Stimulated activated CD4-positive, alpha-beta T cell treated with anti-CD3 and anti-CD28 coated beads, TNF-alpha, amount 100 ng/mL, for 48 hours (primary cell): ENCODE data around the gene SYNDIG1.

Experiments used
- DNase-seq, 3 donors: peaks; one replicate each; pipeline ENCODE4 v3.0.0-alpha.2; 2020; ENCODE audit warnings: low read depth in 3 of 3

Gene SYNDIG1

GRCh38 chr20:24692446-24693200 lies 223.2 kb downstream of the SYNDIG1 start:
- DNase-seq, result no peak

DNA sequence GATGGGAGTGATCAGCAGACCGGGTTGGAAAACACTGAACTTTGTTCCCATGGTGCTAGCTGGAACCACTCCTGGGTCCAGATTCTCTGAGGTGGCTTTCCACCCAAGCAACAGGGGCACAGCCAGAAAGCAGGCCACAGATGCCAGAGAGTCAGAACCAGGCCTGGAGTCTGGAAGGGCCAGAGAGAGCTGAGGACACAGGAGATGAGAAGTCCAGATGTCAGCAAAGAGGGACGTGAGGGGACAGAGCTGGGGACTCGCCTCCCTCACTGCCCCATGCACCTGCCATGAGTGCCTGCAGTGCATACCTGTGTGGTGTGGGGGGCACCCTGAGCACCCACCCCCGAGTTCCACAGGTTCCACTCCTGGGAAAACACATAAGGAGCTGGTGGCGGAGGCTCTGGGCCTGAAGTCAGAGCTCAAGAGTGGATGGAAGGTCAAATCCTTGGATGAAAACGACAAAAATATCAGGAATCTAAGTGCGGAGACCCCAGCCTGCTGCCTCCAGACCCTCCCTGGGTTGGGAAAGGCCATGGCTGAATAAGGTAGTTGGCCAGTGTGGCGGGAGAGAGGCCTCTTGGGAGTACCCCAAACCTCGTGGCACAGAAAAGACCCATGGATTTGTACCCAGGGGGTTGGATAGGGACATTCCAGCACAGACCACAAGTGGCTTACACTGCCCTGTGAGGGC lies 224.2 kb downstream of the SYNDIG1 start:
- no peak for DNase-seq

GRCh38 chr20:24694157-24694726 lies 224.8 kb downstream of the SYNDIG1 start:
- no peak for DNase-seq

GRCh38 chr20:24694727-24695528 lies 225.5 kb downstream of the SYNDIG1 start:
- no peak for DNase-seq

DNA sequence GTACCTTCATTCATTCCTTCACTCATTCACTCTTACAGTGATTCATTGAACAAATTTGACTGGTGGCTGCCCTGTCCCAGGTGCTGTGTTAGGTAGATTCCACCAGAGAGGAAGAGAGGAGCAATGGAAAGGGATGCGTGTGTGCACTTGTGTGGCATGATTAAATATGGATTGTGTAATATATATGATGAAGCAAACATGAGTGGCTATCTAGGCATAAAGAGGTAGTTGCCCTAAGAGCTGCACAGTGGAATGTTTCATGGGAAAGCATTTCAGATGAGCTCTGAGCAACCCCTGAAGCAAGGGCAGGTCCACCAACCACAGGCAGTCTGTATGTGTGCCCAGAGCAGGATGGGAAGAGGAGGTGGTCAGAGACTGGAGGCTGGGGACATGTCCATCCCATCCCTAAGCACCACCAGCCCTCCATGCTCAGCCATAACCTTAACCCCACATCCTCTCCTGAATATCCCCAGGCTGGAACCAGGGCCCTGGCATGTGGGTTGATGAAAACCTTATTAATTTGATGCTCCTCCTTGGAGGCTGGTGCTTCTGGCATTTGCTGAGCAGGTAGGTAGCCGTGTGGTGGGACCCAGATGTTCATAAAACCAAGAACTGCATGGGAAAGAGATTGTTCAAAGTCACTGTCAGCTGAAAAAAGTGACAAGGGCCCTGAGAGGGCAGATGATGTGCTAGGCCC lies 226.2 kb downstream of the SYNDIG1 start:
- DNase-seq, result no peak

GRCh38 chr20:24696396-24696795 lies 227.0 kb downstream of the SYNDIG1 start:
- DNase-seq, result no peak

- DNase-seq, result no peak
These were observed 228.0 kb downstream of the SYNDIG1 start for GRCh38 chr20:24697411-24697810.

DNA sequence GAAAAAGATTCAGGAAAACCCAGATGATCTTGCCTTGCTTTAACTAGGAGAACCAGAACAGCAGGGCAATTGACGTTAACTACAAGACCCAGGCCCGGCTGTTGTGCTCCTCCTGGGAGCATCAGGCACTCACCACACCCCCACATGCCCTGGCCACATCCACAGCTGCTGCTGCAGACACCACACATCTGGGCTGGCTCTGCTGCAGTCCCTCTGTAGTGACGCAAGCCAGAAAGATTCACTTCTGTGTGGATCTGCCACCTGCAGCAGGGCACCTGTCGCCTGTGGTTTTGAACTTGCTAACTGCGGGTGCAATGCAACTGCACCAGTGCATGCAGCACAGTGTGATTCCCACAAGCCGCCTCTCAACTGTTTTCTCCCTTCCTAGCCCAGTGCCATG lies 228.8 kb downstream of the SYNDIG1 start:
- no peak for DNase-seq

DNA sequence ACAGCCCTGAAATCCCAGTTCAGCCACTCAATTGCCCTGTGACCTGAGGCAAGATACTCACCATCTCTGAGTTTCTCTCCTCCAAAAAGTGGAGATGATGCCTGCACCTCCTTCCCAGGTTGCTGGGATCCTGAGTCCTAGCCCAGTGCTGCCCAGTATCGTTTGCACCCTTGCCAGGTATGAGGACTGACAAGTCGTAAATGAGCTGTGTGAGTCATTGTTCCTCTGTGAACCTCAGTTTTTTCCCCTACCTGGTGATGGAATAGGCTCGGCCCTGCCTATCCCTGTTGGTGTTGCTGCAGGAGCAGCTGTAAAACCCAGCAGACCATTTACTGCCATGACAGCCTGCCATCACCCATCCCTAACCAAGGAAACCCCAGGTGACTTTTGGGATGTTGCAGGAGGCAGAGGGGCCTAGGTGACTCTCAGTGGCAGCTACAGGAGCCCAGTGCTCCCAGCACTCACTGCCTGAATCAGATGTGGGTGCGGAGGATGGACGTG lies 229.3 kb downstream of the SYNDIG1 start:
- no peak for DNase-seq

DNA sequence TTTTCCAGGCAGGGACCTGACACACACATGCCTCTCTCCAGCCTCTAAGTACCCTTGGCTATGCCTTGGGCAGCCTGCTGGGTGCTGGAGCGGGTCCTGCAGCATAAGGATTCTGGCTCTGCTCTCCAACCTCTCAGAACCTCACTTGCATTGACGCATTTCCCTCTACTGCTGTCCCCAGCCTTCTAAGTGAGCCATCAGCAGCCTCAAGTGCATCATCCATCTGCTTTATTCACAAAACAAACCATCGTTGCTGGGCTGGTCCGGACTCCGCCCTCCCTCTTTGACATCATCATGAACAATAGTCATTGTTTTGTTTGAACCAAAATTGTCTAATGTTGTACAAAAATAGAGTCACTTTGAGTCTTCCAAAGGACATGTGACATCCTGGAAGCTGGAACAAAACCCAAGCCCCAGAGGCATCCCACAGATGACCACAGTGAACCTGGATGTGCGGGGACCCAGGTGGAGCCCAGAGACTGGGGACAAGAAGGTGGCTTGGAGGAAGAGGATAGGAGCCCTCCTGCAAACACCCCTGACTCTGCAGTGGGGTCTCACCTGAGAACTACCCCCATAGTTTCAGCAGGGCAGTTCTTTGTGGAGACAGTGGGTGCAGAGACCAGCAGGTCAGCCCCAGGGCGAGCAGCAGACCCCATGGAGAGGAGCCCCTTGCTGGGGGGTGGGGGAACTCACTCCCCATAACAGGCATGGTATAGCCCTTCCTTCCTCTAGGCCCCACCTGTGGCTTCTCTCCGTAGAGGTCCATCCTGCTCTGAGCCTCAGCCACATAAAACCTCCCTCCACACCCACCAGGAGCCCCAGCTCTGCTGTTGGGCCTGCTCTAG lies 230.1 kb downstream of the SYNDIG1 start:
- no peak for DNase-seq

- no peak for DNase-seq
These were observed 230.9 kb downstream of the SYNDIG1 start for GRCh38 chr20:24700166-24700860.

DNA sequence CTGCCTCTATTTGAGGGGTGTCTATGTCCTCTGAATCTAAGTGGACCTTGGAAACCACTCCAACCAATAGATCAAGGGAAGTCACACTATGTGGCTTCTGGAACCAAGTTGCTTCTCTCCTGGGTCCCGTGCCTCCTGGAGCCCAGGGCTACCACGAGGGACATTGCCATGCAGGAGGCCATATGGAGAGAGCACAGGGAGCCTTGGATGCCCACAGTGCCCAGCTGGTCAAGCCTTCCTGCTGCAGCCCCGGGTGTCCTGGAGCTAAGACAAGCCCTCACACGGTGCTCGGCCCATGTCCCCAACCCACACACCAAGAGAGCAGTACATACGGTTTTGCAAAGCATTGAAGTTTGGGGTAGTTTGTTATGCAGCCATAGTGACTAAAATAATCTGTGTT lies 231.6 kb downstream of the SYNDIG1 start:
- DNase-seq, result no peak

DNA sequence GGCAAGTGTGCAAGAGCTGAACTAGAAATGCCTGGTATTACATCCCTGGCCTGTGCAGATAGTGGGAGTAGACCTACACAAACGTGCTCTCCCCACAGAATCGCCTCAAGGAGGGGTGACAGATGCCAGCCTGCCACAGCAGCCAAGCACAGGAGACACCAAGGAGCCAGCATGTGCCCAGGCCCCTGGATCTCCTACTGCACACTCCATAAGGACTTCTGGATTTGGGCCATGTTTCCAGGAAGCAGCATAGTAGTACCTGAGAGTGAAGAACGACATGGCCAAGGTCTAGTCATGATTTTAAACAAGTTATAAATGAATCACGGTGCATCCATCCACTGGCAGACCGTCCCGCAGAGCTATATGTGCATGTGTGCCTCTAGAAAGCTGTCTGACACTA lies 232.2 kb downstream of the SYNDIG1 start:
- no peak for DNase-seq

DNA sequence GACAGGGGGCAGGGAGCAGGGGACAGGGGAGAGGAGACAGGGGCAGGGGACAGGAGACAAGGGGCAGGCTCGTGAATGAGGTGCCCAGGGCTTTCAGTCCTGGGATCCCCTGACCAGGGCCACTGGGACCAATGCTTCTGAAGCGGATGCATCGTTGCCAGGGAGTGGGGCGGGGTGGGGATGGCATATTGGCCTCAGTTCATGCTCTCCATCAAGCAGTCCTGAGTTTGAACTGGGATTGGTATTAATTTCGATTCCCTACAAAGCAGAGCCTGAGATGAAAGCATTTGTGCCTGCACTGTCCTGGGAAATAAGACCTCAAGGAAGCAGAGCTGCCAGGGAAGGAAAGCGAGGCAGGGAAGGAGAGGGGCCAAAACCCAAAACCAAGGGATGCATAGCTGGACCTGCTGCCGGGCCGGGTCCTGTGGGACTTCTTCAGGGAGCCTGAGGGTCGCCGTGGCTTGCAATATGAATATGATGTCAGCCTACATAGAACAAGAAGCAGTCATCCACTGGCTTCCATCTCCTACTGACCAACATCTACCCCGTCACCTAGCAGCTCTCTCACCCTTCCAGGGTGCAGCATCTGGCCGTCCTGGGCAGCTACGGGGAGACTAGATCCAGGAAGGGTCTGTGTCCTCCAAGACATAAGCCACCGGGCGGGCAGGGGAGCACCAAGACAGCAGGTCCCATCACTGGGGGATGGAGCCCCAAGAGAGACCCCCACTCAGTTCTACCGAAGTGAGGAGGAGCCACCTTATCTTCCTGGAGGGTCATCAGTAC lies 233.3 kb downstream of the SYNDIG1 start:
- DNase-seq, result no peak

DNA sequence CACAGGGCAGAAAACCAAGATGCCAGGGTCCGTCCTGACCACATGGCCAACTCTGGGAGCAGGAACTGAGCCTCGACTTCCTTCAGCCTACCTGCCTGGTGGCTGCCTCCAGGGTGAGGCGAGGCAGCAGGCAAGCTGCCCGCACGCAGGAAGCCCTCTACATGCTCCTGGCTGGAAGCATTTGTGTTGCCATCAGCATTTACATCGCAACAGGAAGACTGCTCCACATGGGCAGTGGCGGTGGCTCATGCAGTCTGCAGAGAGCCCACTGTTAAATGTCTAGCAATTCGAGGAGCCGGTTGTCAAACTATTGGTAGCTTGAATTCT lies 233.8 kb downstream of the SYNDIG1 start:
- DNase-seq, result no peak

DNA sequence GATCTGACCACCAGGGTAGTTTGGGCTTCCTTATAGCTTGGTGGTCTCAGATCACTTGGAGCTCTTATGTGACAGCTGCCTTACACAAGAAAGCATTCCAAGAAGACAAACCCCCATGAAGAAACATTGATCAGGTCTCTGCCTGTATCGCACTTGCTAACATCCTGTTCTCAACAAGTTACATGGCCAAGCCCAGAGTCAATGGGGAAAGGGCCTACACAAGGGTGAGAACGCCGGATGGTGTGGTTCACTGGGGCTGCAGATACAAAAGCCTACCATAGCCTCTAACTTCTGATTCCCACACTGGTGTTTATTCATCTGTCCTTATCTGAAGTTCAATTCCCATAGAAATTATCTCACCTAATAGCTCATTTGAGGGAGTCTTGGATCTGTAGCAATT lies 235.5 kb downstream of the SYNDIG1 start:
- DNase-seq, result no peak

DNA sequence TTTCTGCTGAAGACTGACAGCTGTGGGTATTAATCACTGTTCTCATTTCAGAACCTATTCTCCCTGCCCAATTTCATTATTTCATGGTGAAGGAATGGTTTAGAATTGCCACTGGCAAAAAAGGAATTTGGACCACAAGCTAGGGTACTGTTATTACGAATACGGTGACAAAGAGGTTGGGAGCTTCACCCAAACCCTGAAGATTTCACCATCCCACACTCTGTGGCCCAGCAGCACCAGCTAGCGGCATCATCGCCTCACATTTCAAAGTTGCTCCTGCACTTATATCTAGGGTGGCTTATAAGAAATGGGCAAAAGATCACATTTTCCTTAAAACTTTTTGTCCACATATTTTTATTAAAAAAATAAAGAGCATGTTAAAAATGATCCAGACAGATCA lies 236.1 kb downstream of the SYNDIG1 start:
- DNase-seq, result no peak

GRCh38 chr20:24708411-24709295 lies 239.2 kb downstream of the SYNDIG1 start:
- no peak for DNase-seq
